GM18505 (cell line): ENCODE measurements around the gene MTHFSD.

Experiments
- ATAC-seq: cut with Tn5 transposase; IDR thresholded peaks from one replicate; pipeline ENCODE4 v1.9.1; 2021; ENCODE audit not compliant: unreplicated experiment
- POLR2A ChIP-seq: IDR thresholded peaks from 4 replicates; pipeline ENCODE4 v1.6.1; 2011; ENCODE audit warnings: borderline replicate concordance; ENCODE audit not compliant: insufficient read depth, insufficient read length; ENCODE audit errors: extremely low read depth

Gene MTHFSD

DNA sequence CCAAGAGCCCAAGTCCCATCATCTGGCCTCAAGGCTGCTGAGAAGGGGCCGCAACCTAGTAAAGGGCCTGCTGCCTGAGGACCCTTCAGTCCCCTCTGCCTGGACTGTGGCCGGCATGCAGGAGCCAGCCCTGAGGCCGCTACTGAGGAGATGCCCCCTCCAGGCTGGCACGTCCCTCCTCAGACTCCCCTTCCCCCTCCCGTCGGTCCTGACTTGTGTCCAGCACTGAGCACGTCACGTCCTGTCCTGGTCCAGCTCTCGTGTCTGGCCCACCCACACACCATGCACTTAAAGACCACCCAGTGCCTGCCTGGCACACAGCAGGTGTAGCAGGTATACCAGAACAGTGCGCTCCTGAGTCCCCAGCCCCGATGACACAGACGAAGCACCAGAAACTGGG, 9.6 kb downstream of the MTHFSD start:
- TF ChIP-seq POLR2A = no peak
- ATAC-seq = no peak

DNA sequence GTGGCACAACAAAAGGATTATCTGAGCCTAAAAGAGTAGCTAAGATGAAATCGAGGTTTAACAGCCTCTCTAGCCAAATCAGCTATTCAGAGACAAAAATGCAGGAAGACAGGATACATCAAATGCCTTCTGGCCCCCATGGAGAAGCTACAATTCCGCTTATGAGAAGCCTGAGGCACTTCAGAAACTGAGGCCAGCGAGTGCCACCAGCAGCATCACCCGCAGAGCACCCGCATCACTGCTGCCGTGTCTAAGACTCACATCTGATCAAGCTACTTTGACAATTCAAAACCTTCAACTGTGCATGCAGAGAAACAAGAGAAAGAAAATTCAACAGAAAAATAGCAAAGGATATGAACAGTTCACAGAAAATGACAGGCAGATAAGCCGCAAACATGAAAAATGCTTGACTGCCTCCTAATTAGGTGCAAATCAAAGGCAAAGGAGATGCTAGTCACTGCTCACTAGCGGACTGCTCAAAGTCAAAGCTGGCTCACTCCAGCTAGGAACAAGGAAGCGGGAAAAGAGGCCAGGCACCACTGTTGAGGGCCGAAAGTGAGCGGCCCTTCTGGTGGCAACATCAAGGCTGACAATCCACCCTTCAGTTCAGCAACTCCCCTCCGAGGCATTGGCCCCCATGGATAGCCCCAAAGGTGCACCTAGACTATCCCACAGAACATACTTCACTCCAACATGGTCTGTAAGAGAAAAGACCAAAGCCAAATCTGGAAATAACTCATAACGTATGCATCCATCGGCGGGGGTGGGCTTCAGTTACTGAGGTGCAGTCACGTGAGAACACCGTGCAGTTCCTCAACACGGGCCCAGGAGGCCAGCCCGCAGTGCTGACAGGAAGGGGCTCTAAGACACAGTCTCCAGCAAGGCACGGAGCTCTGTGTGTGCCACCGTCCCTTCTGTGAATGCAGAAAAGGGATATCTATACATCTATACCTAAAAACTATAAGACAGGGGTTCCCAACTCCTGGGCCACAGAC, 12.0 kb downstream of the MTHFSD start:
- TF ChIP-seq POLR2A = no peak
- no peak for ATAC-seq

GRCh38 chr16:86541560-86541959, 13.5 kb downstream of the MTHFSD start:
- no peak for TF ChIP-seq POLR2A
- ATAC-seq = no peak

GRCh38 chr16:86540894-86541293, 14.1 kb downstream of the MTHFSD start:
- no peak for ATAC-seq
- no peak for TF ChIP-seq POLR2A

DNA sequence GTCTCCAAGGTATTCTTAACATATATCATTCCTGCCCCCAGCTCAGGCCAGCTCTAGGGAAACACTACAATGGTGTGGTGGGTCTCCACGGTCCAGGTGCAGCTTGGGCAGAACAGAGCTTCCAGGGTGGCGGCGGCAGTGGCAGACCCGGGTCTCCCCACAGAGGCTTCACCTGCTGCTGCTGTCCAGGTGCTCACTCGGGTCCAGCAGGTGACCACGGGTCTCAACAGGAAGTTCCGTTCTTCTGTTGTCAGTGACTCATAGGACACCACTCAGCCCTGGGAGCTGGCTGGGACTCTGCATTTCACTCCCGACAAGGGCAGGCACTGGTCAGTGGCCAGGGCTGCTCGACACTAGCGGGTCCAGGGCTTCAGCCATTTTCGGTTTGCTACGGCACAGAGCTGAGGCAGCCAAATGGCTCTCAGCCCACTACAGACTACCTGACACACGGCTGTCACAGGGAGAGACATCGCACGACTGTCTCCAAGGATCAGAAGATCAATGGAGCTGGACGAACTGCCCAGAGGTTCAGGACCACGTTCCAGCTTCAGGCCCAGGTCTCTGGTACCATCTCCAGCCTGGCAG, 16.7 kb downstream of the MTHFSD start:
- no peak for TF ChIP-seq POLR2A
- ATAC-seq = no peak

DNA sequence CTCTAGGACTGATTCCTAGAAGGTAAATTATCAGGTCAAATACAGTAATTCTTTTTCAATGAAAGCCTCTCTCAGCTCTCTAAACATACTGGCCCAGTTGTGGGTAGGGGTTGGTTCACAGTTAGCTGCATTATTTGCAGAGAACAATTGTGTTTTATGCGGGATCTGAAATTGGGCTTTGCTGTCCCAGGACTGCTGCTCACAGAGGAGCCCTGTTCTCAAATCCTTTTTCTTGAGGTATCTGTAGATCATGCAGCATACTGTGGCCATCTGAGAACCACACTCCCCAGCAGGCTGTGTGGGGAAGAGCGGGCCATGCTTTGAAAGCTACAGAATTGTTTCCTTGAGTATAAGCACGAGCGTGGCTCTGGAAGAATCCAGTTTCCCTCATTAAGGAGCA, 17.5 kb downstream of the MTHFSD start:
- TF ChIP-seq POLR2A = no peak
- no peak for ATAC-seq

GRCh38 chr16:86536621-86537020, 18.4 kb downstream of the MTHFSD start:
- no peak for ATAC-seq
- no peak for TF ChIP-seq POLR2A

- no peak for ATAC-seq
- no peak for TF ChIP-seq POLR2A
These were observed 20.0 kb downstream of the MTHFSD start for GRCh38 chr16:86534779-86535615.

- no peak for TF ChIP-seq POLR2A
- no peak for ATAC-seq
These were observed 21.2 kb downstream of the MTHFSD start for GRCh38 chr16:86533767-86534351.

DNA sequence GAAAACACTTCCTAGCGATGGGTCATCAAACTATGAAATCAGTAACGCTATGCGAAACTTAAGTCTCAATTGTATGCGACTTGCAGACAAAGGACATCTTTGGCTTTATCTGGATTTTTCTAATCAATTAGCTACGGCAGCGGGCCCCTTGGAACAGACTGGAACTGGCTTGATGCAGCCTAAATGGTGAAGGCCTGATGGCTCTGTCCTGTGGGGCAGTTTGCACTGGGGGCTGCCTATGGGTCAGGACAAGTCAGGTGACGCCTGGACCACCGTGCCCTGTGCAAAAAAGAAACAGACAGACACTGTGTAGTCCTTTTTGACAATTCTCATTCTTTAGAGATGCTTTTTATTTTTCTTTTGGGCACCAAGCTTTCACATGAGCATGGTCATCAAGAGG, 22.0 kb downstream of the MTHFSD start:
- ATAC-seq = no peak

GRCh38 chr16:86532526-86532815, 22.6 kb downstream of the MTHFSD start:
- no peak for TF ChIP-seq POLR2A
- ATAC-seq = no peak

More for the DNA sequence above, 22.0 kb downstream of the MTHFSD start:
- TF ChIP-seq POLR2A = no peak

GRCh38 chr16:86531641-86532525, 23.2 kb downstream of the MTHFSD start:
- no peak for TF ChIP-seq POLR2A
- no peak for ATAC-seq

GRCh38 chr16:86531191-86531545, 23.9 kb downstream of the MTHFSD start:
- ATAC-seq = no peak
- no peak for TF ChIP-seq POLR2A
